ENCODE measurements around the gene ETDC.

- TF ChIP-seq POLR2AphosphoS5 (IDR thresholded peaks at IDR 0.05) (no peak), POLR2A (IDR thresholded peaks at IDR 0.05) (no peak), EP300 (IDR thresholded peaks at IDR 0.05) (no peak)
- TF ChIP-seq, protein P1, sequence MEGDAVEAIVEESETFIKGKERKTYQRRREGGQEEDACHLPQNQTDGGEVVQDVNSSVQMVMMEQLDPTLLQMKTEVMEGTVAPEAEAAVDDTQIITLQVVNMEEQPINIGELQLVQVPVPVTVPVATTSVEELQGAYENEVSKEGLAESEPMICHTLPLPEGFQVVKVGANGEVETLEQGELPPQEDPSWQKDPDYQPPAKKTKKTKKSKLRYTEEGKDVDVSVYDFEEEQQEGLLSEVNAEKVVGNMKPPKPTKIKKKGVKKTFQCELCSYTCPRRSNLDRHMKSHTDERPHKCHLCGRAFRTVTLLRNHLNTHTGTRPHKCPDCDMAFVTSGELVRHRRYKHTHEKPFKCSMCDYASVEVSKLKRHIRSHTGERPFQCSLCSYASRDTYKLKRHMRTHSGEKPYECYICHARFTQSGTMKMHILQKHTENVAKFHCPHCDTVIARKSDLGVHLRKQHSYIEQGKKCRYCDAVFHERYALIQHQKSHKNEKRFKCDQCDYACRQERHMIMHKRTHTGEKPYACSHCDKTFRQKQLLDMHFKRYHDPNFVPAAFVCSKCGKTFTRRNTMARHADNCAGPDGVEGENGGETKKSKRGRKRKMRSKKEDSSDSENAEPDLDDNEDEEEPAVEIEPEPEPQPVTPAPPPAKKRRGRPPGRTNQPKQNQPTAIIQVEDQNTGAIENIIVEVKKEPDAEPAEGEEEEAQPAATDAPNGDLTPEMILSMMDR (IDR thresholded peaks at IDR 0.05): no peak
These were observed 13.4 kb upstream of the ETDC start for GRCh38 chrX:135295944-135296305.
